H1 (cell line): ENCODE results near the gene PPIL6. TPM values are rescaled to one million over a fixed set of nuclear protein-coding genes. Genes with fewer than 3 reads are reported as not detected.

Experiments used
- CTCF ChIA-PET: fragments of 300-600 bp; sonication (Branson Sonifier 250); formaldehyde crosslinking; loops from one replicate; lab custom pipeline; 2021; ENCODE audit not compliant: partially characterized antibody; lab: Charles Lee
- POLR2A ChIA-PET: fragments of 300-600 bp; sonication (Branson Sonifier 250); formaldehyde crosslinking; loops from one replicate; lab custom pipeline; 2021; ENCODE audit warnings: inconsistent platforms; ENCODE audit not compliant: partially characterized antibody; lab: Charles Lee
- DNase-seq, 2 experiments: peaks; one replicate each; pipeline versions ENCODE4 v3.0.0 to v3.0.0-alpha.2; 2010 to 2022; ENCODE audit warnings: low spot score in 2 of 2, low read depth in 1 of 2, mixed read lengths in 1 of 2
- FAIRE-seq: peaks from 2 replicates; lab custom pipeline; 2011; peaks lifted over from hg19 to GRCh38; lab: Jason Lieb, UNC
- H2AFZ ChIP-seq: 2 replicates; pipeline ENCODE4 v1.8.1; 2012; ENCODE audit warnings: low read length, inconsistent platforms
- H2AK5ac ChIP-seq: 2 replicates; pipeline ENCODE4 v1.6.1; 2013; ENCODE audit warnings: low read depth, low read length
- H2BK120ac ChIP-seq: replicated peaks from 2 replicates; pipeline ENCODE3; 2013; ENCODE audit warnings: low read depth, low read length, inconsistent platforms
- H2BK12ac ChIP-seq: 2 replicates; pipeline ENCODE4 v1.6.1; 2013; ENCODE audit warnings: low read depth, low read length
- H2BK15ac ChIP-seq: 2 replicates; pipeline ENCODE4 v1.6.1; 2013; ENCODE audit warnings: low read length
- H2BK20ac ChIP-seq: 2 replicates; pipeline ENCODE4 v1.6.1; 2013; ENCODE audit warnings: low read length
- H2BK5ac ChIP-seq: 2 replicates; pipeline ENCODE4 v1.6.1; 2013; ENCODE audit warnings: low read depth, low read length
- H3K14ac ChIP-seq: 2 replicates; pipeline ENCODE4 v1.6.1; 2013; ENCODE audit warnings: inconsistent platforms; ENCODE audit not compliant: insufficient read length
- H3K18ac ChIP-seq: 2 replicates; pipeline ENCODE4 v1.6.1; 2013; ENCODE audit warnings: low read length; ENCODE audit errors: extremely low read depth
- H3K23ac ChIP-seq: 2 replicates; pipeline ENCODE4 v1.6.1; 2013; ENCODE audit warnings: inconsistent platforms; ENCODE audit not compliant: insufficient read length
- H3K23me2 ChIP-seq: 2 replicates; pipeline ENCODE4 v1.6.1; 2013; ENCODE audit warnings: low read depth, low read length
- H3K27ac ChIP-seq: 2 replicates; pipeline ENCODE4 v1.6.1; 2011; ENCODE audit warnings: low read depth, low read length, inconsistent platforms
- H3K27me3 ChIP-seq, 4 experiments: replicated peaks in 1 of 4; 1 replicate in 1 of 4; 2 replicates in 3 of 4; pipeline versions ENCODE4 v1.6.1 to v1.8.1; 2011 to 2013; ENCODE audit warnings: low read length in 3 of 4, mild to moderate bottlenecking in 3 of 4, inconsistent platforms in 2 of 4, mixed read lengths in 2 of 4, moderate library complexity in 1 of 4; ENCODE audit not compliant: control insufficient read depth in 3 of 4, insufficient read depth in 3 of 4; ENCODE audit errors: extremely low read depth in 1 of 4
- H3K36me3 ChIP-seq, 4 experiments: 2 replicates each; pipeline versions ENCODE4 v1.6.1 to v1.8.1; 2011 to 2013; ENCODE audit warnings: mild to moderate bottlenecking in 4 of 4, low read length in 3 of 4, moderate library complexity in 2 of 4, control low read depth in 1 of 4, inconsistent platforms in 1 of 4; ENCODE audit not compliant: insufficient read depth in 4 of 4, control insufficient read depth in 2 of 4
- H3K4ac ChIP-seq: replicated peaks from 2 replicates; pipeline ENCODE3; 2013; ENCODE audit warnings: low read length, low read depth, mixed read lengths, inconsistent platforms; ENCODE audit not compliant: insufficient read length
- H3K4me1 ChIP-seq, 4 experiments: replicated peaks in 1 of 4; 1 replicate in 1 of 4; 2 replicates in 3 of 4; pipeline versions ENCODE4 v1.6.1 to v1.8.1; 2011 to 2013; ENCODE audit warnings: low read length in 3 of 4, inconsistent platforms in 2 of 4, mixed read lengths in 1 of 4; ENCODE audit not compliant: insufficient read depth in 4 of 4, control insufficient read depth in 3 of 4
- H3K4me2 ChIP-seq, 2 experiments: 2 replicates each; pipeline versions ENCODE4 v1.6.1 to v1.8.1; 2011 to 2013; ENCODE audit warnings: low read depth in 2 of 2, low read length in 2 of 2, control low read depth in 1 of 2, inconsistent platforms in 1 of 2, mild to moderate bottlenecking in 1 of 2; ENCODE audit not compliant: insufficient read depth in 1 of 2
- H3K4me3 ChIP-seq, 4 experiments: fragments of 200-600, 300-600 bp in 1 of 4; sonication (generic), shearing (Covaris generic), sonication (Bioruptor Twin) in 1 of 4; 2 replicates each; pipeline versions ENCODE4 v1.5.1 to v1.8.1; 2011 to 2016; ENCODE audit warnings: low read length in 4 of 4, low read depth in 3 of 4, control low read depth in 2 of 4, inconsistent platforms in 2 of 4, mild to moderate bottlenecking in 2 of 4, mixed read lengths in 1 of 4, moderate library complexity in 1 of 4; ENCODE audit not compliant: insufficient read depth in 2 of 4; ENCODE audit errors: extremely low read depth in 1 of 4
- H3K56ac ChIP-seq: replicated peaks from 2 replicates; pipeline ENCODE3; 2013; ENCODE audit warnings: low read depth, mild to moderate bottlenecking, mixed read lengths, low read length, inconsistent platforms; ENCODE audit not compliant: insufficient read length
- H3K79me1 ChIP-seq: 2 replicates; pipeline ENCODE4 v1.6.1; 2013; ENCODE audit warnings: low read depth, low read length, control low read depth
- H3K79me2 ChIP-seq, 2 experiments: 2 replicates each; pipeline versions ENCODE4 v1.6.1 to v1.8.1; 2012 to 2013; ENCODE audit warnings: low read length in 2 of 2, mild to moderate bottlenecking in 2 of 2, inconsistent platforms in 1 of 2; ENCODE audit not compliant: insufficient read depth in 2 of 2, control insufficient read depth in 1 of 2
- H3K9ac ChIP-seq, 4 experiments: replicated peaks in 1 of 4; 1 replicate in 1 of 4; 2 replicates in 3 of 4; pipeline versions ENCODE4 v1.6.1 to v1.8.1; 2011 to 2013; ENCODE audit warnings: low read depth in 3 of 4, low read length in 3 of 4, control low read depth in 2 of 4, mild to moderate bottlenecking in 2 of 4, moderate library complexity in 2 of 4, inconsistent platforms in 1 of 4; ENCODE audit errors: extremely low read depth in 1 of 4
- H3K9me3 ChIP-seq, 2 experiments: 2 replicates each; pipeline versions ENCODE4 v1.6.1 to v1.8.1; 2012 to 2013; ENCODE audit warnings: mild to moderate bottlenecking in 2 of 2, moderate library complexity in 2 of 2, control low read depth in 1 of 2, inconsistent platforms in 1 of 2, low read depth in 1 of 2, low read length in 1 of 2, mixed read lengths in 1 of 2; ENCODE audit not compliant: insufficient read depth in 2 of 2
- H4K20me1 ChIP-seq, 2 experiments: replicated peaks in 1 of 2; 2 replicates each; pipeline versions ENCODE3 to v1.8.1; 2011 to 2013; ENCODE audit warnings: inconsistent platforms in 2 of 2, low read length in 2 of 2, mild to moderate bottlenecking in 1 of 2; ENCODE audit not compliant: insufficient read depth in 2 of 2, control insufficient read depth in 1 of 2
- H4K5ac ChIP-seq: 2 replicates; pipeline ENCODE4 v1.6.1; 2013; ENCODE audit warnings: low read length, low read depth, mixed read lengths, inconsistent platforms; ENCODE audit not compliant: insufficient read length
- H4K8ac ChIP-seq: 2 replicates; pipeline ENCODE4 v1.8.0; 2013; ENCODE audit warnings: mild to moderate bottlenecking, moderate library complexity, low read length, inconsistent platforms; ENCODE audit not compliant: insufficient read depth; ENCODE audit errors: extremely low read depth
- H4K91ac ChIP-seq: replicated peaks from 2 replicates; pipeline ENCODE3; 2013; ENCODE audit warnings: low read length, mixed read lengths, inconsistent platforms; ENCODE audit not compliant: insufficient read length
- ATF2 ChIP-seq: IDR thresholded peaks from 2 replicates; pipeline ENCODE4 v1.6.1; 2012; ENCODE audit warnings: low read length, inconsistent platforms
- BRCA1 ChIP-seq: IDR thresholded peaks from 2 replicates; pipeline ENCODE4 v1.6.1; 2012; ENCODE audit warnings: low read depth, low read length, improper control_type of control experiment
- CBX8 ChIP-seq: fragments of 300-800, 300-1000 bp; sonication (generic); IDR thresholded peaks from 2 replicates; pipeline ENCODE4 v1.7.1; 2016; ENCODE audit warnings: low read depth, low read length, borderline replicate concordance
- CREB1 ChIP-seq: IDR thresholded peaks from 2 replicates; pipeline ENCODE4 v1.6.1; 2012; ENCODE audit warnings: inconsistent platforms
- HDAC2 ChIP-seq, 2 experiments: fragments of 300-600 bp in 1 of 2; sonication (generic) in 1 of 2; IDR thresholded peaks; 2 replicates each; pipeline ENCODE4 v1.6.1; 2011 to 2012; ENCODE audit warnings: low read depth in 2 of 2, low read length in 2 of 2, mild to moderate bottlenecking in 2 of 2, moderate library complexity in 2 of 2, borderline replicate concordance in 1 of 2, inconsistent platforms in 1 of 2
- JUND ChIP-seq: IDR thresholded peaks from 2 replicates; pipeline ENCODE4 v1.6.1; 2011; ENCODE audit warnings: mild to moderate bottlenecking, improper control_type of control experiment, low read length
- KDM1A ChIP-seq: fragments of 200-600, 300-600 bp; sonication (generic); IDR thresholded peaks from 2 replicates; pipeline ENCODE4 v1.7.1; 2016; ENCODE audit warnings: mild to moderate bottlenecking, low read length, borderline replicate concordance
- PHF8 ChIP-seq: fragments of 200-600 bp; sonication (generic); conservative IDR thresholded peaks from 2 replicates; pipeline ENCODE4 v1.7.1; 2012; ENCODE audit warnings: low read depth, mild to moderate bottlenecking, inconsistent platforms, low read length, moderate library complexity
- RBBP5 ChIP-seq: IDR thresholded peaks from 2 replicates; pipeline ENCODE4 v1.7.1; 2012; ENCODE audit warnings: low read depth, mild to moderate bottlenecking, inconsistent platforms, low read length, moderate library complexity, borderline replicate concordance
- RFX5 ChIP-seq: IDR thresholded peaks from 2 replicates; pipeline ENCODE4 v1.6.1; 2011; ENCODE audit warnings: low read depth, low read length, improper control_type of control experiment, borderline replicate concordance
- ZNF274 ChIP-seq: IDR thresholded peaks from 2 replicates; pipeline ENCODE4 v1.7.0; 2012; ENCODE audit warnings: low read length, borderline replicate concordance; ENCODE audit errors: extremely low read depth
- WGBS, 2 experiments: shearing (Covaris generic) in 1 of 2; methylation state at CpG; one replicate each; pipeline versions ENCODE4 v1.1.6 to v1.1.7; 2013 to 2015; ENCODE audit warnings: low lambda C conversion rate in 2 of 2, mixed read lengths in 2 of 2, inconsistent platforms in 1 of 2, low coverage in 1 of 2, missing lambda C conversion rate in 1 of 2; ENCODE audit not compliant: insufficient replicate concordance in 2 of 2, insufficient coverage in 1 of 2, insufficient read length in 1 of 2; ENCODE audit errors: extremely low coverage in 1 of 2, missing lambda C conversion rate in 1 of 2; 5-methylcytosine and 5-hydroxymethylcytosine counted together
- polyA plus RNA-seq, 7 experiments: library from polyadenylated mRNA; depleted of rRNA in 3 of 7; stranded (reverse) in 5 of 7; unstranded in 2 of 7; fragments of >200 nt in 5 of 7; fragments of 200-250 nt in 2 of 7; gene quantifications; 1 replicate in 5 of 7; 2 replicates in 1 of 7; 4 replicates in 1 of 7; pipeline versions ENCODE4 v1.2.1 to v1.2.3, GENCODE V29; 2011 to 2013; ENCODE audit warnings: missing spikeins in 2 of 7, mixed read lengths in 2 of 7
- total RNA-seq: library from RNA; stranded (reverse); fragmentation: NEBNext Ultra II Directional; extraction: Animal tissue kit (Norgen Biotek cat#: 25700); gene quantifications from 2 replicates; pipeline ENCODE4 v1.2.1, GENCODE V29; 2021

The PPIL6 gene
- total and polyA plus RNA-seq, 2 of the 8 experiments (the other 6 are each of a cell fraction or from before 2014, with no cell fraction given), result 0.42 to 1.3 TPM

GRCh38 chr6:109447087-109447486, 6.7 kb upstream of the PPIL6 start:
- no peak overlapping the region for H2AFZ ChIP-seq
- H2BK15ac ChIP-seq, result no peak overlapping the region
- H2BK5ac ChIP-seq, result no peak overlapping the region
- H3K79me2 ChIP-seq, result peaks cover 0 to 3% of the 10 kb centered on the region in 2 experiments; a peak in 1 of 4 replicates
- ChIA-PET POLR2A (interaction anchor here (1.2 to 1.6 kb wide), 3 partner anchors 9 to 37 kb away, joined by 3 to 10 read pairs (median 3); partner anchors contain the start of gene MICAL1), CTCF (interaction anchor here (1.0 to 2.2 kb wide), 3 partner anchors 10 to 20 kb away, joined by 3 to 11 read pairs (median 4); no protein-coding TSS in a partner anchor)
- H2BK20ac ChIP-seq, result no peak overlapping the region
- no peak overlapping the region for H4K5ac ChIP-seq
- H3K27ac ChIP-seq, result no peak overlapping the region
- peaks cover 6 to 18% of the 10 kb centered on the region in 2 experiments for H4K20me1 ChIP-seq
- WGBS, 2 experiments, result 89% methylated on average over 8 of the region's 10 CpGs; no CpG with 5 or more reads in 1 of the 2 experiments
- no peak overlapping the region for H4K91ac ChIP-seq
- H3K4me3 ChIP-seq, result no peak overlapping the region
- no peak overlapping the region for H3K4ac ChIP-seq
- H2BK120ac ChIP-seq, result no peak overlapping the region
- H3K27me3 ChIP-seq, result no peaks in the 10 kb centered on the region
- FAIRE-seq (no peak), DNase-seq (peak in 1 of 2 experiments; percentile 27)
- H2BK12ac ChIP-seq, result no peak overlapping the region
- no peak overlapping the region for H3K23ac ChIP-seq
- H3K9me3 ChIP-seq, result no peaks in the 10 kb centered on the region
- H3K14ac ChIP-seq, result no peak overlapping the region
- no peak overlapping the region for H4K8ac ChIP-seq
- H3K36me3 ChIP-seq, result peaks cover 11 to 53% (median 27%) of the 10 kb centered on the region in 4 experiments; a peak in 7 of 8 replicates
- H3K9ac ChIP-seq, result no peak overlapping the region
- H3K4me1 ChIP-seq, result peaks cover 0 to 2% (median under 1%) of the 10 kb centered on the region in 4 experiments; a peak in 3 of 7 replicates
- H3K79me1 ChIP-seq, result no peaks in the 10 kb centered on the region; the same call in 1 of the 2 replicates
- H2AK5ac ChIP-seq, result no peak overlapping the region
- H3K18ac ChIP-seq, result no peak overlapping the region
- H3K4me2 ChIP-seq, result no peak overlapping the region
- H3K23me2 ChIP-seq, result no peaks in the 10 kb centered on the region; the same call in 1 of the 2 replicates
- no peak overlapping the region for H3K56ac ChIP-seq
- no peak for TF ChIP-seq RFX5
- TF ChIP-seq KDM1A, result no peak
- no peak for TF ChIP-seq RBBP5
- TF ChIP-seq ATF2, result no peak
- no peak for TF ChIP-seq HDAC2 (IDR thresholded peaks at IDR 0.05; ENCODE audit: borderline replicate concordance in 1 of 2, low read depth in 2 of 2, low read length in 2 of 2)
- no peak for TF ChIP-seq JUND
- no peak for TF ChIP-seq CREB1
- no peak for TF ChIP-seq BRCA1
- no peak for TF ChIP-seq CBX8
- TF ChIP-seq ZNF274, result no peak
- no peak for TF ChIP-seq PHF8
